Hematopoietic multipotent progenitor cell treated with erythropoietin and hydrocortisone succinate and interleukin-3 and kit ligand, for 15 days (in vitro differentiated cells): ENCODE measurements around the gene PRTN3.
"Not testable (repeated sequence)": the region's sequence is repeated elsewhere in the genome, so short reads cannot be mapped to it uniquely, and the experiment has no call there.

ENCODE experiments used
- DNase-seq: peaks from one replicate; pipeline ENCODE4 v3.0.0-alpha.2; 2015; ENCODE audit warnings: low spot score

PRTN3 gene

DNA sequence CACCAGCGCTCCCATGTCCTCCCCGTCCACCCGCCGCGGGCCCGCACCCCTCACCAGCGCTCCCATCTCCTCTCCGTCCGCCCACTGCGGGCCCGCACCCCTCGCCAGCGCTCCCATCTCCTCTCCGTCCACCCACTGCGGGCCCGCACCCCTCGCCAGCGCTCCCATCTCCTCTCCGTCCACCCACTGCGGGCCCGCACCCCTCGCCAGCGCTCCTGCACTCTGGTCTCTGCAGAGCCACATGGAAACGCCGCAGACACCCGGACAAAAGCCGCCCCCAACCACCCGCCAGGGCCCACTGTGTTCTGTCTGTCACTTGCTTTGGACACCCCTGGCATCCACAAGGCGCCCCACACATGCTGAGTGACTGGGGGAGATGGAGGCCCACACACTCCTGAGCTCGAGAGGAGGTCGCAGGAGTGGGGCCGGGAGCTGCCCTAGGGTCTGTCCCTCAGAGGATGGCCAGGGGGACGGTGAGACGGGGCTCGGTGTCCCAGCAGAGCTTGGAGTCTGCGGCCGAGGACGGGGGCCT, 26.0 kb downstream of the PRTN3 start:
- DNase-seq = no peak

DNA sequence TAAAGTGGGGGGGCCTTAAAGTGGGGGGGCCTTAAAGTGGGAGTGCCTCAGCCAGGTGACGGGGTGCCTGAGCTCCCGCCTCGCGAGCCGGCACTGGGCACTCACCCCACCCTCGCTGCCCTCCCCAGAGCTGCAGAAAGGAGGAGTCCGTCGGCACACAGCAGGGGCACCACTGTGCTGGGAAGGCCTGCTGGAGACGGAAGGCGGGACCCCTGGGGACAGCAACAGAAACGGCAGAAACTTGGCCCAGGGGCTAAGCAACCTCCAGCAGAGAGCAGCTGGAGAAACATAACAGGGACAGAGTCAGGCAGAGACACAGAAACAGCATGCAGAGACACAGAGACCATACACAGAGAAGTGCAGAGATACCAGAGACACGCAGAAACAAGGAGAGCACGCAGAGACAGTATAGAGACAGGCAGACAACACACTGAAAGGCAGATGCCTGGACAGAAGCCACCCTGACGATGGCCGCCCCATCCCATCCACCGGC, 26.5 kb downstream of the PRTN3 start:
- no peak for DNase-seq

DNA sequence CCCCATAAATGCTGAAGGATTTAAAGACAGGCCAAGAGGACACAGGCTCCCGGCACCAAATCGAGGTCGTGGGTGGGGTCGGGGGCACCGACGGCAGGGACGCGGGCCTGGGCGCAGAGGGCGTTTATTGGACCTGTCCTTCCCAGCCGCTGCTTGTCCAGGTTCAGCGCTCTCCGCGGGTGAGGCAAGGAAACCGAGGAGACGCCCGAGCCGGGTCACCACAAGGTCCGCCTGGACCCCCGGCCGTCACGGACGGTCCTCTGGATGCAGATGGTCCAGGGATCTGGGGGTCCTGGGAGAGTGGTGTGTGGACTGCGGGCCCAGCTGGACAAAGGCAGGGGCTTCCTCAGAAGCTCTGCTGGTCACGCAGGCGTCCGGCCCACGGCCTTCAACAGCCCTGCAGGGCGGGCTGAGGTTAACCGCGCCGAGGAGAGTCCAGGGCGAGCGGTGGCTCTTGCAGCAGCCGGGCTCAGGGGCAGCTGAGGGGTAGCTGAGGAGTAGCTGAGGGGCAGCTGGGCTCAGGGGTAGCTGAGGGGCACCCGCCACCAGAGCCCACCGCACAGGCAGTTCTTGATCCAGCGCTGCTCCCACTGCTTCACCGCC, 27.2 kb downstream of the PRTN3 start:
- no peak for DNase-seq

DNA sequence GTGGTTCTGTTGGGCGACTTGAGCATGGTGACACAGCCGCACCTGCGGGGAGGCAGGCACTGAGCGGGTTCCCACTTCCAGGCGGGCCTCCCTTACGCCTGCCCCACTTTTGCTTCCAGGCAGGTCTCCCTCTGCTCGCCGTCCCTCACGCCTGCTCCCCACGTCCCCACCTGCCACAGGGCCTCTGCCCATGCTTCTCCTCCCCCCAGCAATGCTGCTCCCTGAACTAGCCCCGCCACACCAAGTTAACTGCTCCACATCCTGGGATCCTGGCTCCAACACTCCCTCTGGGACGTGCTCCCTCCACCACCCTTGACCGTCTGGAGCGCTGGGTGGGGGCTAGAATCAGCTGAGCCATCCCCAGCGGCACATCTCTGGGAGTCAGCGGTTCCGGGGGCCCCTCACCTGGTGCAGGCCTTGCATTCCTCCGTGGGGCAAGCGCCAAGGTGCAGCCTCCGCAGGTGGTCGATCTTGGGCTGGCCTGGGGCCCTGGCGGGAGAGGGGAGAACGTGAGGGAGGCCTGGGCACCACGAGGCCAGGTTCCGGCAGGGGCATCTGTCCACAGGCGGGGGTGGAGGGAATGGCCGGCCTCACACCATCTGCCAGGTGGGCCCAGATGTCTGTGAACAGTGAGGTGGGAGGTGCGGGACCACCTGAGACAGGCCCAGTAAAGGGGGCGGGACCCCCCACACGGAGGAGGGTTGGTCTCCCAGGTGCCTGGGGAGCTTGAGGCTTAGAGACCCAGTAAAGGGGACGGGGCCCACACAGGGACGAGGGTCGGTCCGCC, 27.9 kb downstream of the PRTN3 start:
- no peak for DNase-seq

DNA sequence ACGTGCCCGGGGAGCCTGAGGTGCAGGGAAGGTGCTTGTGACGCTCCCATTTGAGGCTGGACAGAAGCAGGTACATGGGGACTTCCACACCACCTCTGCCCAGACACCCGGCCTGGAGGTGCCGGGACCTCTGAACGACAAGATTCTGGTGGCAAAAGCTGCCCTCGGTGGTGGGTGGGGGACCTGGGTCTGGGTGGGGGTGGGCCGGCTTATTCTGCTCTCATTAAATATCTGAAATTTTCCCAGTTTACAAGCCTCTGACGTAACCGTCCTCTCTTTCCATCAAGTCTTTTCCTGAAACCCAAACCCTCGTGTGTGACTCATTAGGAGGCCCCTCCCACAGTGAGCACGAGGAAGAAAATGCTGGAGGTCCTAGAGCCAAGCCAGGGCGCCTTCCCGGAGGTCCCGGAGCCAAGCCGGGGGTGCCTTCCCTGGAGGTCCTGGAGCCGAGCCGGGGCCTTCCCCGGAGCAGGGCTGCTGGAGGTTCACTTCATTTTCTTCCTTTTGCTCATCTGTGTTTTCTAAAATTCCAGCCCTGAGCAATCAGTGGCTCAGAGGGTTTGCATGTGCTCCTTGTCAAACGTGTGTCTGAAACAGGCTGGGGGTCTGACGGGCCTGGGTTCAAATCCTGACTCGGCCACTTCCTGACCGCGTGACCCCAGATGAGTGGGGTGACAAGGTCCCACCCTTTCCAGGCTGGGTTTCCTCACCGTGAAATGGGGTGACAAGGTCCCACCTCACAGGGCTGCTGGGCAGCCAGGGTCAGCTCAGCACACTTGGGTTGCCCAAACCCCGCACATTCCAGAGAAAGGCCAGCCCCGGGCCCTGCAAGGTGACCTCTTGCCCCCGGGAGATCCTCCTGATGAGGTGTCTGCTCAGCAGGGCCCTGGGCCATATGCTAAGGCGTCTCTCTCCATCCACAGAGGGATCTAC, 28.7 kb downstream of the PRTN3 start:
- no peak for DNase-seq

DNA sequence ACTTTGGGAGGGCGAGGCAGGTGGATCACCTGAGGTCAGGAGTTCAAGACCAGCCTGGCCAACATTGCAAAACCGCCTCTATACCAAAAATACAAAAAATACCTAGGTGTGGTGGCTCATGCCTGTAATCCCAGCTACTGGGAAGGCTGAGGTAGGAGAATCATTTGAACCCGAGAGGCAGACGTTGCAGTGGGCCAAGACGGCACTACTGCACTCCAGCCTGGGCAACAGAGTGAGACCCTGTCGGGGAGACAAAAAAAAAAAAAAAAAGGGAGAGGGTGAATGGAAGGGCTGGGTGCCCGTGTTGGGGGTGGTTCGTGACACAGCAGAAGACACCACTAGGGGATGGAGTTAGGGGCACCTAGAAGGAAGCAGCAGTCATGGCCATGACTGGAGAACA, 29.5 kb downstream of the PRTN3 start:
- no peak for DNase-seq

DNA sequence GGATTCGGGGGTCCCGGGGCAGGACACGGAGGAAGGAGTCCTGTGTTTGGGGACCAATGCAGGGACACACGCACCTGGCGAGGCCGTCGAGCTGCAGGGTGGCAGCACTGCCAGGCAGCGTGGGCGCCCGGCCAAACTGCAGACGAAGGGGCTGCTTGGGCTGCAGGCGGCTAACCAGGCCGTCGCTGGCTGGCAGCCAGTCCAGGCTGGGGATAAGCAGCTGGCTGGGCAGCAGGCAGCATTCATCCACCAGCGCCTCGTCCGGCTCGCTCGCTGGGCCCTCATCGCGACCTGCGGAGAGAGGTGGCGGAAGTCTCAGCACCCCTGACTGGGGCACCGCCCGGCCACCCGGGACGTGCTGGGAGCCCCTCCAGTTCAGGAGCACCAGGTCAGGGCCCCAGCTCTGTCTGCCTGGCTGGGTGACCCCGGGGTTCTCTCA, 30.2 kb downstream of the PRTN3 start:
- DNase-seq = no peak

DNA sequence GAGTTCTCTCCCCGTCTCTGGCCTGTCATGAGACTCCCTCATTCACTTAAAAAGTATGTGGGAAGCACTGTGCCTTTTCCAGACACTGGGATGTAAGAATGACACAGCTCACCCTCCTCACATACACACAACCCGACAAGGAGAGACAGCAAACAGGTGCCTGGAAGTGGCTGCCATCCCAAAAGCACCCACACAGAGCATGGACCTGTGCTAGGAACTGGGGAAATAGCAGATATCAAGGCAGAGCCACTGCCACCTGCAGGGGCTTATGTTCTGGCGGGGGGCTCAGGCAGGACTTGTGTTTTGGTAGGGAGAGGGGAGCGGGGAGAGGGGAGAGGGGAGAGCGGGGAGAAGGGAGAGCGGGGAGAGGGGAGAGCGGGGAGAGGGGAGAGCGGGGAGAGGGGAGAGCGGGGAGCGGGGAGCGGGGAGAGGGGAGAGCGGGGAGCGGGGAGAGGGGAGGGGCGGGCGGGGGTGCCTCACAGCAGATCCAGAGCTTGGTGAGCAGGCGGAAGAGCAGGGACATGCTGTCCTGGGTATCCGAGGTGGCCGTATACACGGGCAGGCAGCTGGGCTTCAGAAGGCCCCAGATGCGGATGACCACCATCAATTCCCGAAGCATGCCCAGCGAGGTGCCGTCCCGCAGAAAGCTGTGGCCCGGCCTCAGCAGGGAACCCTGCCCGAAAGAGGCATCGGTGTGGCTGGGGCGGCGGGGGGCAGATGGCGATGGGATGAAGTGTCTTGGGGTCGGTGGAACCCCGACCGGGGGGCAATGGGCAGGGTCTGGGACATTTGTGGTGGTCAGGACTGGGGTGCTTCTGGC, 30.9 kb downstream of the PRTN3 start:
- DNase-seq = no peak

DNA sequence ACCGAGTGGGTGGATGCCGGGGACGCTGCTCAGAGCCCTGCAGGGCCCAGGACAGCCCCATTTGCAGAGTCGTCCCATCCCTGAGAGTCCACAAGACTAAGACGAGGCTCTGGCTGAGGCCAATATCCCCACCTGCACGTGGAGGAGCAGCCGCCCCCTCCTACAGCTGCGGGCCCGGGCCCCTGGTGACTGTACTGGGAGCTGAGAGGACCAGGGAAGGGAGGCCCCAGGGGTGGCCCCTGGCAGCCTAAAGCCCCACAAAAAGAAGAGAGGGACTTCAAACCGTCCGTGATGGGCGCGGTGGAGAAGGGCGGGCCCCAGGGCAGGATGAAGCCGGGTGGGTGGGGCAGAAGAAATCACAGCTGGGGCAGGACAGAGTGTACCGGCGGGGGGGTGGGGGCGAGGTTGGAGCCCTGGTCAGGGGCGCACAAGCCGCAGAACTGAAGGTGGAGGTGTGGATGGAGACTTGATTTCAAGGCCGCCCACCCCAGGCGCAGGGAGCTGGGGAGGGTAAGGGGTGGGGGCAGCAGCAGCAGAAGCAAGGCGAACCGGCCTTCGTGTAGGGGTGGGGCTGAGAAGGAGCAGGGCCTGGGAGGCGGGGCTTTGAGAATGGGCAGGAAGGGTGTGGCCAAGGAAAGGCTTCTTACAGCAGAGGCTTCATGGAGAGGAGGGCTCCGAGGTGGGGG, 31.6 kb downstream of the PRTN3 start:
- DNase-seq = peak; percentile 76

DNA sequence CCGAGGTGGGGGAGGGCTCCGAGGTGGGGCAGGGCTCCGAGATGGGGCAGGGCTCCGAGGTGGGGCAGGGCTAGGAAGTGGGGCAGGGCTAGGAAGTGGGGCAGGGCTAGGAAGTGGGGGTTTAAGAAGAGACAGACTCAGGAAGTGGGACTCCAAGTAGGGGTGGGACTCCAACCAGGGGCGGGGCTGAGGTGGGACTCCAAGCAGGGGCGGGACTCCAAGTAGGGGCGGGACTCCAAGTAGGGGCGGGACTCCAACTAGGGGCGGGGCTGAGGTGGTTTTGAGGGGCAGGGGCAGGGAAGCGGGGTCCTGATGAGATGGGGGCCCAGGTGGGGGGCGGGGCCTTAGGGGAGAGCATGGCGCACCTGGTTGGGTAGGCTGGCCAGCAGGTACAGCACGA, 32.3 kb downstream of the PRTN3 start:
- DNase-seq = peak; percentile 41

DNA sequence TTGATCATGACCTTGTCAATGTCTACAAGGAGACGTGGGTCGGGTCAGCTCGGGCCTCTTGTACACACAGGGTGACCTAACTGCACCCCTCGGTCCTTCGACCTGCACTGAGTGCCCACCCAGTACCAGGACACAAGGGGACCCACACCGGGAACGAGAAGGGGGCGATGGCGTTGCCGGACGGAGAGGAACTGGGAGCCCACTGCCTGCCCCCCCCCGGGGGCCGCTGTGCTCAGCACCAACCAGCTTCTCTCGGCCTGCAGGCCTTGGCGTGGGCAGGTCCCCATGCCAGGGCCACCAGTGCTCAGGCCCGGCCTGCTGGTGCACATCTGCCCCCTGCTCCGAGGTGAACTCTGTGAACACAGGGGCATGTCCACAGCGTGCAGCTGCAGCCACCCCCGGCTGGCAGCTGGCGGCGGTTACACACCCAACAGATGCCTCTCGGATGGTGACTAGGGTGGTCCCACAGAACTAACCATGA, 32.8 kb downstream of the PRTN3 start:
- DNase-seq = no peak

DNA sequence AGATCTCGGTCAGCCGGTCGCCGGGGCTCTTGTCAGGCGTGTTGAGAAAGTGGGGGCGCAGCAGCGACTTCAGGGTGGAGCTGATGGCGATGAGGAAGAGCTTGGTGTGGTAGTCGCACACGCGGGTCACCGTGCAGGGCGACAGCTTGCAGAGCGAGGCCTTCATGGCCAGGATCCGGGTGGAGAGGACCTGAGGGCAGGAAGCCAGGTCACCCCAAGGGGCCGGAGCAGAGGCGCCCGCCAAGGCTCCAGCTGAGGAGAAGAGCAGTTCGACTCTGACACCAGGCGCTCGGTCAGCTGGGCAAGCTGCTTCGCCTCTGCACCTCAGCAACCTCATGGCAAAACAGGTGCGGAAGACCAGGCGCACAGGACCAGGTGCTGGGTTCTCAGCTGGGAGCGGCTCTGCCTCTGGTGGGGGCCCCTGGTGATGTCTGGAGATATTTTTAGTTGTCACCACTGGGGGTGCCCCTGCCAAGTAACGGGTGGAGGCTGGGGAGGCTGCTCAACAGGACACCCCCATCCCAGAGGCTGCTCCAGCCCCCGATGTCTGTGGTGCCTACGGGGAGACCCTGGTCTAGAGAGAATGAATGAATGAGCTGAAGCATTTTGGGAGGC, 34.6 kb downstream of the PRTN3 start:
- no peak for DNase-seq

DNA sequence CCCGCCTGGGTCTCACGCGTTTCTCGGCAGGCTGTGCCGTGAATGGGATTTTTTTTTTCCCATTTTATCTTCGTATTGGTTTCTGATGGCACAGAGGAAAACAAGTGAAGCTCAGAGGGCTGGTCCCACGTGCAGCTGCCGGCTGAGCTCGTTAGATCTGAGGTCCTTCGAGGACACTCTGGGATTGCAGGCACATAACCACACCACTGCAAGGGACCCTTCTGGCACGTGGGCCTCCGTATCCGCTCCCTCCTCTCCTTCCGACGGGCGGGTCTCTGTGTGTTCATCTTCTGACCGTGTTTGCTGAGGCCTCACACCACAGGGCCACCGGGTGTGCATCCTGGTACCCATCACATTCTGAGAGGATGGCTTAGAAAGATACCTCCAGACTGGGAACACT, 35.3 kb downstream of the PRTN3 start:
- no peak for DNase-seq

DNA sequence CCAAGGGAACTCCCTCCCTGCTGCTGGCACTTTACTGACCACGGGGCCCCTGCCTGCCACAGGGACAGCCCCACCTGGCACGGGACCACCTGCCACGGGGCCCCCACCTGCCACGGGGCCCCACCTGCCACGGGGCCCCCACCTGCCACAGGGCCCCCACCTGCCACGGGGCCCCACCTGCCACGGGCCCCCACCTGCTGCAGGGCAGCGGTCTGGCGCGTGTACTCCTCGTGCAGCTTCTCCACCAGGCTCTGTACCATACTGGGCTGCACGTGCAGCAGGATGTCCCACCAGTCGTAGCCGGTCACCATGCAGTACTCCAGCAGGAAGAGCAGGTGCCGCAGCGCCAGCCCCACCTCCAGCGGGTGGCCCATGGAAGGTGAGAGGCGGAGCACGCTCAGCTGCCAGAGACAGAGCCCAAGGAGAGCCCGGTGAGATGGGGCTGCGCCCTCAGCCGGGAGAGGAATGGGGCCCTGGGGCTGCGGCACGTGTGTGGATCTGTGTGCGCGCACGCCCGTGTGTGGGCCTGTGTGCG, 36.0 kb downstream of the PRTN3 start:
- DNase-seq = no peak

DNA sequence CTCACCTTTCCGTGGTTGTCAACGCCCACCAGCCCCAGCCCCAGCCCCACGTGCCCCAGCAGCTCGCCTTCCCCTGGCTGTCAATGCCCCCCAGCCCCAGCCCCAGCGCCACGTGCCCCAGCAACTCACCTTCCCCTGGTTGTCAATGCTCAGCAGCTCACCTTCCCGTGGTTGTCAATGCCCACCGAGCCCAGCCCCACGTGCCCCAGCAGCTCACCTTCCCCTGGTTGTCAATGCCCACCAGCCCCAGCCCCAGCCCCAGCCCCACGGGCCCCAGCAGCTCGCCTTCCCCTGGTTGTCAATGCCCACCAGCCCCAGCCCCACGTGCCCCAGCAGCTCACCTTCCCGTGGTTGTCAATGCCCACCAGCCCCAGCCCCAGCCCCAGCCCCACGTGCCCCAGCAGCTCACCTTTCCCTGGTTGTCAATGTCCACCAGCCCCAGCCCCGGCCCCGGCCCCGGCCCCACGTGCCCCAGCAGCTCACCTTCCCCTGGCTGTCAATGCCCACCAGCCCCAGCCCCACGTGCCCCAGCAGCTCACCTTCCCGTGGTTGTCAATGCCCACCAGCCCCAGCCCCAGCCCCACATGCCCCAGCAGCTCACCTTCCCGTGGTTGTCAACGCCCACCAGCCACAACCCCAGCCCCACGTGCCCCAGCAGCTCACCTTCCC, 37.3 kb downstream of the PRTN3 start:
- DNase-seq = not testable (repeated sequence)

DNA sequence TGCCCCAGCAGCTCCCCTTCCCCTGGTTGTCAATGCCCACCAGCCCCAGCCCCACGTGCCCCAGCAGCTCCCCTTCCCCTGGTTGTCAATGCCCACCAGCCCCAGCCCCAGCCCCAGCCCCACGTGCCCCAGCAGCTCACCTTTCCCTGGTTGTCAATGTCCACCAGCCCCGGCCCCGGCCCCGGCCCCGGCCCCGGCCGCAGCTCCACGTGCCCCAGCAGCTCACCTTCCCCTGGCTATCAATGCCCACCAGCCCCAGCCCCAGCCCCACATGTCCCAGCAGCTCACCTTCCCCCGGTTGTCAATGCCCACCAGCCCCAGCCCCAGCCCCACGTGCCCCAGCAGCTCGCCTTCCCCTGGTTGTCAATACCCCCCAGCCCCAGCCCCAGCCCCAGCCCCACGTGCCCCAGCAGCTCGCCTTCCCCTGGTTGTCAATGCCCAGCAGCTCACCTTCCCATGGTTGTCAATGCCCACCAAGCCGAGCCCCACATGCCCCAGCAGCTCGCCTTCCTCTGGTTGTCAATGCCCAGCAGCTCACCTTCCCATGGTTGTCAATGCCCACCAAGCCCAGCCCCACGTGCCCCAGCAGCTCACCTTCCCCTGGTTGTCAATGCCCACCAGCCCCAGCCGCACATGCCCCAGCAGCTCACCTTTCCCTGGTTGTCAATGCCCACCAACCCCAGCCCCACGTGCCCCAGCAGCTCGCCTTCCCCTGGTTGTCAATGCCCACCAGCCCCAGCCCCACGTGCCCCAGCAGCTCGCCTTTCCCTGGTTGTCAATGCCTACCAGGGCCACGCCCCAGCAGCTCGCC, 38.2 kb downstream of the PRTN3 start:
- not testable (repeated sequence) for DNase-seq

DNA sequence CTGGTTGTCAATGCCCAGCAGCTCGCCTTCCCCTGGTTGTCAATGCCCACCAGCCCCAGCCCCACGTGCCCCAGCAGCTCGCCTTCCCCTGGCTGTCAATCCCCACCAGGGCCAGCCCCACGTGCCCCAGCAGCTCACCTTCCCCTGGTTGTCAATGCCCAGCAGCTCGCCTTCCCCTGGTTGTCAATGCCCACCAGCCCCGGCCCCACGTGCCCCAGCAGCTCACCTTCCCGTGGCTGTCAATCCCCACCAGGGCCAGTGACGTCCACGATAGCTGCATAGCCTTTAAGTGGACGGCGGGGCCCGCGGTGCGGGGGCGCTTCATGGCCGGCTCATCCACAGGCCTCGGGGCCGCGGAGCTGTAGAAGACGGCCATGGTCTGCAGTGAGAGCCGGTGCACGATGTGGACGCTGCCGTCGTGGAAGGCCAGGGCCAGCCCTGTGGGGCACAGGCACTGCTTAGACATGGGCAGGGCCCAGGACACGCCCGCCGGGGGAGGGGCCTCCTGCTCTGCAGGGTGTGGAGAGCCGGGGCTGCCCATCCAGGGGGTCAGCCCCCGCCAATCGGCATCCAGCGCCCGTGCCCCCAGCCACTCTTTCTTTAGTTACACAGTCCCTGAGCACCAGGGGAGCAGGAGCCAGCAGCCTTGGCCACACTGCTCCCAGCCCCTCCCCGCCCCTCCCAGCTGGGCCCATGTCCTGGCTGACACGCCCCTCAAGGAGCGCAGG, 39.1 kb downstream of the PRTN3 start:
- no peak for DNase-seq
